Upper lobe of left lung (tissue), 6 donors: ENCODE measurements around the gene PDE4D. TPM values are rescaled to one million over a fixed set of nuclear protein-coding genes. Genes with fewer than 3 reads are reported as not detected.

Experiments used
- ATAC-seq, 2 donors: fragments of 200-7000 bp; cut with Tn5 transposase; one replicate each; pipeline ENCODE4 v1.9.1; 2022; ENCODE audit warnings: mild to moderate bottlenecking in 2 of 2, moderate library complexity in 2 of 2; ENCODE audit not compliant: low FRiP score in 2 of 2
- DNase-seq, 2 donors: peaks; one replicate each; pipeline ENCODE4 v3.0.0-alpha.2; 2019 to 2020
- H3K27ac ChIP-seq, 4 donors: fragments of 200-600 bp; sonication (generic); one replicate each; pipeline ENCODE4 v1.5.1; 2016 to 2019
- H3K27me3 ChIP-seq, 4 donors: fragments of 200-600 bp; sonication (generic); one replicate each; pipeline ENCODE4 v1.5.1; 2017 to 2019
- H3K36me3 ChIP-seq, 4 donors: fragments of 200-600 bp; sonication (generic); one replicate each; pipeline ENCODE4 v1.5.1; 2016 to 2019
- H3K4me1 ChIP-seq, 4 donors: fragments of 200-600 bp; sonication (generic); one replicate each; pipeline ENCODE4 v1.5.1; 2018 to 2019
- H3K4me3 ChIP-seq, 4 donors: fragments of 200-600 bp; sonication (generic); one replicate each; pipeline ENCODE4 v1.5.1; 2017 to 2019; ENCODE audit warnings: mild to moderate bottlenecking in 2 of 4, moderate library complexity in 1 of 4
- H3K9me3 ChIP-seq, 4 donors: fragments of 200-600 bp; sonication (generic); one replicate each; pipeline ENCODE4 v1.5.1; 2018 to 2019
- EP300 ChIP-seq, 4 donors: sonication (generic); formaldehyde crosslinking; IDR thresholded peaks; one replicate each; pipeline ENCODE4 v1.5.1; 2017; ENCODE audit warnings: antibody characterized with exemption in 4 of 4, control low read depth in 2 of 4
- POLR2A ChIP-seq, 4 donors: fragments of 450-650 bp; IDR thresholded peaks; one replicate each; pipeline ENCODE4 v1.5.1; 2016 to 2017; ENCODE audit warnings: antibody characterized with exemption in 4 of 4, mild to moderate bottlenecking in 2 of 4
- POLR2AphosphoS5 ChIP-seq, 2 donors: sonication (generic); formaldehyde crosslinking; IDR thresholded peaks; one replicate each; pipeline ENCODE4 v1.5.1; 2017; ENCODE audit warnings: antibody characterized with exemption in 2 of 2
- WGBS, 2 donors: methylation state at CpG; one replicate each; pipeline ENCODE4 v1.1.5; 2017 to 2018; 5-methylcytosine and 5-hydroxymethylcytosine counted together
- total RNA-seq, 6 donors: library from RNA; depleted of rRNA in 4 of 6; stranded (reverse); fragments of >200 nt in 4 of 6; gene quantifications; one replicate each; pipeline versions ENCODE4 v1.1.0 to v1.2.1, GENCODE V29; 2016 to 2021
- TF ChIP-seq, protein P1 (sequence below), 6 experiments: fragments of 450-650 bp in 4 of 6; fragments of 200-600 bp in 2 of 6; sonication (generic) in 2 of 6; IDR thresholded peaks; one replicate each; pipeline ENCODE4 v1.5.1; 2016 to 2019; ENCODE audit warnings: antibody characterized with exemption in 6 of 6
- donor health status: DM: no; HTN: no; CAD: no; lungs with moderate emphysema.
- donor health status: DM: no; HTN: yes; CAD: no; lungs with severe emphysema.

The PDE4D gene
- total RNA-seq, 6 donors from 2014 or later = 50.4 to 188 (median 84.0) TPM

DNA sequence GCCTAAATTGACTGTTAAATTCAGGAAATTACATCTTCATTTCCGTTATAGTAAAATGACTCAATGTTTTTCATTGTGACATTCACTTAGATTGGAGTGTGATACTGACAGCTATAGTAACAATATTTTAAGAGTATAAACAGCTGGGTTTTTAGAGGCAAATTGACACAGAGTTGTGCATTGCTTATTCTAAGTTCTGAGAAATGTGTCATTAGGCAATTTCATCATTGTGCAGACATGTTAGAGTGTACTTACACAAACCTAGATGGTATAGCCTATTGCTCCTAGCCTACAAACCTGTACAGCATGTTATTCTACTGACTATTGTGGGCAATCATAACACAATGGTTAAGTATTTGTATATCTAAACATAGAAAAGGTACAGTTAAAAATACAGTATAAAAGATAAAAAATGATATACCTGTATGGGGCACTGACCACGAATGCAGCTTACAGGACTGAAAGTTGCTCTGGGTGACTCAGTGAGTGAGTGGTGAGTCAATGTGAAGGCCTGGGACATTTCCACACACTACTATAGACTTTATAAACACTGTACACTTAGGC, 132.7 kb downstream of the PDE4D start:
- H3K4me1 ChIP-seq = no peaks in the 10 kb centered on the region
- 51 to 59% methylated on average over 2 of the region's 2 CpGs for WGBS, 2 donors
- TF ChIP-seq, protein P1, sequence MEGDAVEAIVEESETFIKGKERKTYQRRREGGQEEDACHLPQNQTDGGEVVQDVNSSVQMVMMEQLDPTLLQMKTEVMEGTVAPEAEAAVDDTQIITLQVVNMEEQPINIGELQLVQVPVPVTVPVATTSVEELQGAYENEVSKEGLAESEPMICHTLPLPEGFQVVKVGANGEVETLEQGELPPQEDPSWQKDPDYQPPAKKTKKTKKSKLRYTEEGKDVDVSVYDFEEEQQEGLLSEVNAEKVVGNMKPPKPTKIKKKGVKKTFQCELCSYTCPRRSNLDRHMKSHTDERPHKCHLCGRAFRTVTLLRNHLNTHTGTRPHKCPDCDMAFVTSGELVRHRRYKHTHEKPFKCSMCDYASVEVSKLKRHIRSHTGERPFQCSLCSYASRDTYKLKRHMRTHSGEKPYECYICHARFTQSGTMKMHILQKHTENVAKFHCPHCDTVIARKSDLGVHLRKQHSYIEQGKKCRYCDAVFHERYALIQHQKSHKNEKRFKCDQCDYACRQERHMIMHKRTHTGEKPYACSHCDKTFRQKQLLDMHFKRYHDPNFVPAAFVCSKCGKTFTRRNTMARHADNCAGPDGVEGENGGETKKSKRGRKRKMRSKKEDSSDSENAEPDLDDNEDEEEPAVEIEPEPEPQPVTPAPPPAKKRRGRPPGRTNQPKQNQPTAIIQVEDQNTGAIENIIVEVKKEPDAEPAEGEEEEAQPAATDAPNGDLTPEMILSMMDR (IDR thresholded peaks at IDR 0.05) = no peak
- no peak for TF ChIP-seq EP300 (IDR thresholded peaks at IDR 0.05)
- no peaks in the 10 kb centered on the region for H3K9me3 ChIP-seq
- H3K4me3 ChIP-seq = no peak overlapping the region
- no peaks in the 10 kb centered on the region for H3K36me3 ChIP-seq
- ATAC-seq (no peak), DNase-seq (no peak)
- H3K27ac ChIP-seq = no peak overlapping the region
- H3K27me3 ChIP-seq = no peaks in the 10 kb centered on the region

DNA sequence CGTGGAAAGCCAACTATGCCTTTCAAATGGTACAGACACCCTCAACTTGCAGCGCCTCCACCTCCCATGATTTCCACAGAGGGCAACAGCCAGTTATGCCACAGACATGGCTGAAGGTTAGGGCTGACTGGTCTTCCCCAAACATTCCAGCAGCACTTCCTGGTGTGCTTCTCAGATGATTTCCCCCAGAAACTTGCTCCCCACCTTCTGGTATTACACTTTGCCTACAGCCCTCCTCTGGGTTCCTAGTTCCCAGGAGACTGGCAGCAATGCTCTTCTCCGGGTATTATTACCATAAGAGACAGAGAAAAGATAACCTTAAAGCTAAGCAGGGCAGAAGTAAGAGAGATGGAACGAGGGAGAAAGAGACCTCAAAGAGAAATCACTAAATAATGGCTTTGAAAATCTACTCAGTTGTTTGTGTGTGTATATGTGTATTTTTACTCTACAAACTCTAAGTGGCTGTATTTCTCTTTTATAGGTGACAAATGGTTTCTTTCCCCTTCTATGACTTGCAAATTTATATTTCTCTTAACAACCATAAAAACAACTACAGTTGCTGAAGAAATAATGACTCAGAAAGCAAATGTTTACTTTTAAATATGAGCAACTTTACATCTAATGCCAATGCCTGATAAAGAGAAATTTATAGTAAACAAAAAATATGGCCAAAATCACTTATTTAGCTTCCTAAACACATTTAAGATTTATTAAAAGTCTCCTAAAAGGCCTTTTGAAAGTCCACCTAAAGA, 133.8 kb downstream of the PDE4D start:
- DNase-seq = no peak
- Histone ChIP-seq H3K36me3 (no peaks in the 10 kb centered on the region), H3K9me3 (no peaks in the 10 kb centered on the region), H3K4me1 (no peaks in the 10 kb centered on the region), H3K27ac (no peak overlapping the region), H3K4me3 (no peak overlapping the region), H3K27me3 (no peaks in the 10 kb centered on the region)
- 79 to 85% methylated on average over 4 of the region's 4 CpGs for WGBS, 2 donors
- ATAC-seq = no peak
- TF ChIP-seq EP300 (IDR thresholded peaks at IDR 0.05) (no peak), POLR2A (IDR thresholded peaks at IDR 0.05) (no peak)
- TF ChIP-seq, protein P1 (IDR thresholded peaks at IDR 0.05) = no peak

DNA sequence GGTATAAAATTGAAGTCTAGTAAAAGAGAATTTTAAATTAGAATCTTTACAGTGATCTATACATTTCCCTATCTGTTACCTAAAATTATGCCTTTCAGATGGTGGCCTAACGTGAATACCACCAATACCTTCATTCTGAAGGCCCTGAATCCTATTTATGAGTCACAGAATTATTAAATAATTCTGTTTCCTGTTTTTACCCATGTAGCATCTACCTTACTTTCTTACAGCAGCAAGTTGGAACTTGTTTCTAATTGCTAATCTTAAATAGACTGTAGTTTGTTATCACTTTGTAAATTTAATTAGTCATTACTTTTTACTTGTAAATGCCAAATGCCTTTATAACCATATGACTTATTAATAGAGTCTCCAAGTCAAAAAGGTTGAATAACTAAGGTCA, 135.0 kb downstream of the PDE4D start:
- Histone ChIP-seq H3K27me3 (no peaks in the 10 kb centered on the region), H3K4me1 (no peaks in the 10 kb centered on the region), H3K36me3 (no peaks in the 10 kb centered on the region), H3K27ac (no peak overlapping the region), H3K9me3 (no peaks in the 10 kb centered on the region), H3K4me3 (no peak overlapping the region)
- no peak for ATAC-seq
- TF ChIP-seq EP300 (IDR thresholded peaks at IDR 0.05) (no peak), POLR2AphosphoS5 (IDR thresholded peaks at IDR 0.05) (no peak), POLR2A (IDR thresholded peaks at IDR 0.05) (no peak)
- TF ChIP-seq, protein P1 (IDR thresholded peaks at IDR 0.05) = no peak
- no peak for DNase-seq
- WGBS, 2 donors = 73 to 91% methylated on average over 1 of the region's 1 CpG

DNA sequence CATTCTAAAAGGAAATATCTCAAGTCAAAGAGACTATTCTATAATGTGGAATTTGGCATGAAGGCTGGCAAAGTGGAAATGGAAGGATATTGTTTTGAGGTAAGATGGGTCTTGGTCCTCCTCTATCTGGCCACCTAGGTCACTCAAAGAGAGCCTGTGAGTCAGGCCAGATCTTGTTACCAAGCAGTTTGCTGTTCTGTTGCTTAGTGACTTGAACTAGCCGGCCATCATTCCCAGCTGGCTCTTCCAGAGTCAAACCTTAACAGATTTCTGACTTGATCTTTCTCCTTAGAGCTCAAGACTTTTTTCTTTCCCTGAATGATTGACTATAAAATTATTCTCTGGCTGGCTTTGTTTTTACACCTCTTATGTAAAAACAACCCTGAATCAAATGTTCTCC, 136.1 kb downstream of the PDE4D start:
- H3K4me1 ChIP-seq = no peaks in the 10 kb centered on the region
- no peak overlapping the region for H3K27ac ChIP-seq
- no peak for ATAC-seq
- TF ChIP-seq POLR2A (IDR thresholded peaks at IDR 0.05) = no peak
- no peak for TF ChIP-seq POLR2AphosphoS5 (IDR thresholded peaks at IDR 0.05)
- TF ChIP-seq, protein P1 (IDR thresholded peaks at IDR 0.05) = no peak
- TF ChIP-seq EP300 (IDR thresholded peaks at IDR 0.05) = no peak
- 100% methylated on average over 1 of the region's 1 CpG; no CpG with 5 or more reads in 1 of the 2 donors for WGBS, 2 donors
- H3K9me3 ChIP-seq = no peaks in the 10 kb centered on the region
- no peaks in the 10 kb centered on the region for H3K36me3 ChIP-seq
- no peak overlapping the region for H3K4me3 ChIP-seq
- H3K27me3 ChIP-seq = no peaks in the 10 kb centered on the region
- no peak for DNase-seq
